CD4-positive, alpha-beta T cell (primary cell): Measurements from ENCODE around the gene SAG. TPM values are rescaled to one million over a fixed set of nuclear protein-coding genes. Genes with fewer than 3 reads are reported as not detected.

Experiments used
- ATAC-seq: fragments of 200-7000 bp; cut with Tn5 transposase; one replicate; pipeline ENCODE4 v1.10.0; 2022; ENCODE audit warnings: mild to moderate bottlenecking; ENCODE audit not compliant: poor library complexity
- CTCF ChIA-PET: fragments of 350-600 bp; sonication (Branson Sonifier 250); formaldehyde crosslinking; loops from one replicate; lab custom pipeline; 2021; ENCODE audit warnings: antibody characterized with exemption, inconsistent platforms; lab: Charles Lee
- POLR2A ChIA-PET: fragments of 350-600 bp; sonication (Branson Sonifier 250); formaldehyde crosslinking; loops from one replicate; lab custom pipeline; 2021; ENCODE audit warnings: antibody characterized with exemption, inconsistent platforms; lab: Charles Lee
- DNase-seq, 14 experiments: peaks; one replicate each; pipeline ENCODE4 v3.0.0-alpha.2; 2013 to 2020; ENCODE audit warnings: mixed read lengths in 2 of 14
- H3K27ac ChIP-seq, 2 donors: one replicate each; pipeline versions ENCODE4 v1.5.1 to v1.7.0; 2013; ENCODE audit warnings: low read length in 2 of 2, low read depth in 1 of 2, mild to moderate bottlenecking in 1 of 2
- H3K27me3 ChIP-seq, 2 experiments: 1 replicate in 1 of 2; 2 replicates in 1 of 2; pipeline versions ENCODE4 v1.6.1 to v1.7.0; 2013; ENCODE audit warnings: low read length in 2 of 2, control low read depth in 1 of 2, mild to moderate bottlenecking in 1 of 2, moderate library complexity in 1 of 2; ENCODE audit not compliant: insufficient read depth in 2 of 2, control insufficient read depth in 1 of 2
- H3K36me3 ChIP-seq: one replicate; pipeline ENCODE4 v1.6.1; 2013; ENCODE audit warnings: low read length, control low read depth; ENCODE audit not compliant: insufficient read depth
- H3K4me1 ChIP-seq: one replicate; pipeline ENCODE4 v1.6.1; 2013; ENCODE audit warnings: low read length, control low read depth; ENCODE audit not compliant: insufficient read depth
- H3K4me3 ChIP-seq: one replicate; pipeline ENCODE4 v1.5.1; 2013; ENCODE audit warnings: mild to moderate bottlenecking, low read length, moderate library complexity
- H3K9me3 ChIP-seq, 2 experiments: 1 replicate in 1 of 2; 2 replicates in 1 of 2; pipeline versions ENCODE4 v1.6.1 to v1.7.0; 2013; ENCODE audit warnings: low read length in 2 of 2, mild to moderate bottlenecking in 2 of 2, control low read depth in 1 of 2, moderate library complexity in 1 of 2; ENCODE audit not compliant: control insufficient read depth in 1 of 2, insufficient read depth in 1 of 2
- H3K27ac Mint-ChIP-seq: one replicate; pipeline ENCODE4 v1.8.0; 2020; ENCODE audit warnings: mixed read lengths
- H3K27me3 Mint-ChIP-seq: one replicate; pipeline ENCODE4 v1.8.0; 2021; ENCODE audit warnings: mixed read lengths
- H3K36me3 Mint-ChIP-seq: one replicate; pipeline ENCODE4 v1.8.0; 2021; ENCODE audit warnings: low read depth, mixed read lengths
- H3K4me1 Mint-ChIP-seq: one replicate; pipeline ENCODE4 v1.8.0; 2021; ENCODE audit warnings: low read depth, mixed read lengths
- H3K4me3 Mint-ChIP-seq: one replicate; pipeline ENCODE4 v1.8.0; 2020; ENCODE audit warnings: mild to moderate bottlenecking, mixed read lengths
- H3K9me3 Mint-ChIP-seq: one replicate; pipeline ENCODE4 v1.8.0; 2020; ENCODE audit warnings: mixed read lengths
- CTCF ChIP-seq: fragments of 200-600 bp; IDR thresholded peaks from one replicate; pipeline ENCODE4 v1.8.0; 2022; ENCODE audit warnings: antibody characterized with exemption, mild to moderate bottlenecking
- intact Hi-C, 2 experiments: fragments of 100-400 bp; cut with DNase I in 1 of 2; cut with micrococcal nuclease in 1 of 2; formaldehyde crosslinking; loops; one replicate each; pipeline versions ENCODE4 v1.15.1 to v1.9.0; 2023 to 2025; cut with DNase I, micrococcal nuclease
- total RNA-seq, 174 experiments: library from RNA in 2 of 174; stranded (reverse) in 2 of 174; gene quantifications; one replicate each; pipeline ENCODE4 v1.2.3 and lab custom pipeline; 2021 to 2026

SAG gene
- total RNA-seq, 2 experiments from 2014 or later: 0.03 to 0.22 TPM

GRCh38 chr2:233380132-233380895 lies 72.7 kb downstream of the SAG start:
- intact Hi-C loops: no loop called here
- Mint-ChIP-seq H3K36me3 (peaks cover 23% of the 10 kb centered on the region), H3K9me3 (no peaks in the 10 kb centered on the region), H3K4me1 (peaks cover 72% of the 10 kb centered on the region), H3K27me3 (no peaks in the 10 kb centered on the region), H3K27ac (peak overlapping the region; percentile 34), H3K4me3 (no peak overlapping the region)
- TF ChIP-seq CTCF: no peak
- peaks cover 44% of the 10 kb centered on the region for H3K4me1 ChIP-seq
- no peak overlapping the region for H3K4me3 ChIP-seq
- no peak for ATAC-seq
- DNase-seq: no peak
- H3K9me3 ChIP-seq: no peaks in the 10 kb centered on the region
- H3K36me3 ChIP-seq: peaks cover 4% of the 10 kb centered on the region
- no peaks in the 10 kb centered on the region for H3K27me3 ChIP-seq
- ChIA-PET POLR2A (no interaction called here), CTCF (no interaction called here)
- no peak overlapping the region for H3K27ac ChIP-seq

- no peak for TF ChIP-seq CTCF
- Histone ChIP-seq H3K9me3 (no peaks in the 10 kb centered on the region), H3K4me1 (peaks cover 52% of the 10 kb centered on the region), H3K4me3 (no peak overlapping the region), H3K27me3 (no peaks in the 10 kb centered on the region), H3K36me3 (peaks cover 4% of the 10 kb centered on the region), H3K27ac (no peak overlapping the region)
- peak in 1 of 14 experiments; percentile 43 for DNase-seq
- no peak overlapping the region for H3K4me3 Mint-ChIP-seq
- peak overlapping the region; percentile 34 for H3K27ac Mint-ChIP-seq
- H3K27me3 Mint-ChIP-seq: no peaks in the 10 kb centered on the region
- peak; percentile 13 for ATAC-seq
- intact Hi-C loops: no loop called here
- CTCF ChIA-PET: interaction anchor here (1.0 kb wide), 1 partner anchor 62 kb away, joined by 3 read pairs; no protein-coding TSS in a partner anchor
- H3K9me3 Mint-ChIP-seq: no peaks in the 10 kb centered on the region
- peaks cover 20% of the 10 kb centered on the region for H3K36me3 Mint-ChIP-seq
- peaks cover 72% of the 10 kb centered on the region for H3K4me1 Mint-ChIP-seq
- POLR2A ChIA-PET: no interaction called here
These were observed 73.5 kb downstream of the SAG start for GRCh38 chr2:233380995-233381637.

- Mint-ChIP-seq H3K4me1 (peaks cover 76% of the 10 kb centered on the region), H3K27ac (peak overlapping the region; percentile 34), H3K4me3 (no peak overlapping the region), H3K36me3 (peaks cover 17% of the 10 kb centered on the region), H3K9me3 (no peaks in the 10 kb centered on the region), H3K27me3 (no peaks in the 10 kb centered on the region)
- H3K4me1 ChIP-seq: peaks cover 57% of the 10 kb centered on the region
- H3K4me3 ChIP-seq: no peak overlapping the region
- TF ChIP-seq CTCF: no peak
- H3K36me3 ChIP-seq: peaks cover 7% of the 10 kb centered on the region
- POLR2A ChIA-PET: no interaction called here
- CTCF ChIA-PET: interaction anchor here (1.0 kb wide), 1 partner anchor 61 kb away, joined by 3 read pairs; no protein-coding TSS in a partner anchor
- H3K27me3 ChIP-seq: no peaks in the 10 kb centered on the region
- DNase-seq: no peak
- H3K27ac ChIP-seq: no peak overlapping the region
- no peak for ATAC-seq
- H3K9me3 ChIP-seq: no peaks in the 10 kb centered on the region
- intact Hi-C loops: no loop called here
These were observed 74.0 kb downstream of the SAG start for GRCh38 chr2:233381638-233381995.
